ENCODE data around the gene RAI1.

Gene RAI1

GRCh38 chr17:17681744-17682292 lies 560 bp downstream of the RAI1 start:
- CTCF ChIA-PET, result interaction anchor here (0.5 to 1.4 kb wide), 5 partner anchors 11 to 239 kb away, joined by 3 to 4 read pairs (median 3); no protein-coding TSS in a partner anchor
- DNase-seq (ENCODE audit: extremely low spot score), result no peak
- POLR2A ChIA-PET, result interaction anchor here (0.6 to 3.3 kb wide), 11 partner anchors 9 to 592 kb away, joined by 3 to 25 read pairs (median 4); partner anchors contain the start of gene SREBF1
- TF ChIP-seq CTBP1 (IDR thresholded peaks at IDR 0.05; ENCODE audit: borderline replicate concordance) (no peak), ZNF384 (IDR thresholded peaks at IDR 0.05) (no peak), TARDBP (IDR thresholded peaks at IDR 0.05) (no peak), SP1 (IDR thresholded peaks at IDR 0.05) (no peak), NFRKB (IDR thresholded peaks at IDR 0.05) (no peak), HDGF (IDR thresholded peaks at IDR 0.05; ENCODE audit: borderline replicate concordance) (no peak)

DNA sequence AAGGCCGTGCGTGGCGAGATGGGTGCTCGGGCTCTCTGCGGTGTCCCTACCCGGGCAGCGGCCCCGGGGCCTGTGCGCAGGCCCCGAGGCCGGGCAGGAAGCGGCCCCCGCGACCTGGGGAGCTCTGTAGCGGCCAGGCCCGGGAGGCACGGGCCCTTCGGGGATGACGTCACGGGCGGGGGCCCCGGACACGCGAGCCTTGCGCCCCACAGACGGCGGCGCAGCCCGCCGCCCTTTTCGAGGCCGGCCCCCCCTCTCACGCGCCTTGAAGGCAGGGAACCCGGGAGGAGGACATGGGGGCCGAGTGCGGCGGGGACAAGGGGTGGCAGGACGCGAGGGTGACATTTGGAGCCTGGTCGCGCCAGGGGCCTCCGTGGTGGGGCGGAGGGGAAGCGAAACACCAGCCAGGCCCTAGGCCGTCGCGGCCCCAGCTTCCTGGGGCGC lies 1.1 kb downstream of the RAI1 start:
- TF ChIP-seq CTBP1 (IDR thresholded peaks at IDR 0.05; ENCODE audit: borderline replicate concordance), result no peak
- 0 out of 2 replicates have a peak, but pooled peaks have one; percentile 44 for TF ChIP-seq LEF1 (IDR thresholded peaks at IDR 0.05; ENCODE audit: borderline replicate concordance)
- ChIA-PET POLR2A (interaction anchor here (0.6 to 3.3 kb wide), 12 partner anchors 8 to 592 kb away, joined by 3 to 25 read pairs (median 4); partner anchors contain the start of gene SREBF1), CTCF (interaction anchor here (0.5 to 1.4 kb wide), 5 partner anchors 10 to 239 kb away, joined by 3 to 4 read pairs (median 3); no protein-coding TSS in a partner anchor)
- no peak for DNase-seq (ENCODE audit: extremely low spot score)

GRCh38 chr17:17682737-17683680 lies 1.8 kb downstream of the RAI1 start:
- peak; percentile 67 for DNase-seq (ENCODE audit: extremely low spot score)
- CTCF ChIA-PET, result interaction anchor here (0.7 to 1.4 kb wide), 5 partner anchors 10 to 238 kb away, joined by 3 to 4 read pairs (median 3); no protein-coding TSS in a partner anchor

GRCh38 chr17:17683710-17684365 lies 2.6 kb downstream of the RAI1 start:
- TF ChIP-seq LEF1 (IDR thresholded peaks at IDR 0.05; ENCODE audit: borderline replicate concordance) (no peak), FOXM1 (IDR thresholded peaks at IDR 0.05; ENCODE audit: borderline replicate concordance) (no peak), PKNOX1 (IDR thresholded peaks at IDR 0.05) (no peak), NFRKB (IDR thresholded peaks at IDR 0.05) (no peak), L3MBTL2 (conservative IDR thresholded peaks at IDR 0.05) (no peak), HDGF (IDR thresholded peaks at IDR 0.05; ENCODE audit: borderline replicate concordance) (no peak), SP1 (IDR thresholded peaks at IDR 0.05) (no peak), FOXA1 (IDR thresholded peaks at IDR 0.05) (no peak)
- DNase-seq (ENCODE audit: extremely low spot score), result no peak
- ChIA-PET POLR2A (interaction anchor here (3.3 kb wide), 1 partner anchor 9 kb away, joined by 25 read pairs; no protein-coding TSS in a partner anchor), CTCF (interaction anchor here (0.5 to 0.7 kb wide), 2 partner anchors 14 to 165 kb away, joined by 3 read pairs; no protein-coding TSS in a partner anchor)

More at GRCh38 chr17:17682737-17683680, 1.8 kb downstream of the RAI1 start:
- TF ChIP-seq PKNOX1 (IDR thresholded peaks at IDR 0.05) (no peak), FOXA1 (IDR thresholded peaks at IDR 0.05) (no peak), CTBP1 (IDR thresholded peaks at IDR 0.05; ENCODE audit: borderline replicate concordance) (no peak), L3MBTL2 (conservative IDR thresholded peaks at IDR 0.05) (no peak), LEF1 (IDR thresholded peaks at IDR 0.05; ENCODE audit: borderline replicate concordance) (no peak), ZNF384 (IDR thresholded peaks at IDR 0.05) (no peak), TARDBP (IDR thresholded peaks at IDR 0.05) (no peak), SUZ12 (IDR thresholded peaks at IDR 0.05) (no peak), BHLHE40 (IDR thresholded peaks at IDR 0.05; ENCODE audit: borderline replicate concordance) (no peak), ELF4 (IDR thresholded peaks at IDR 0.05) (no peak), HDGF (IDR thresholded peaks at IDR 0.05; ENCODE audit: borderline replicate concordance) (no peak), FOXM1 (IDR thresholded peaks at IDR 0.05; ENCODE audit: borderline replicate concordance) (no peak), SP1 (IDR thresholded peaks at IDR 0.05) (no peak), NFRKB (IDR thresholded peaks at IDR 0.05) (no peak), FOXK2 (IDR thresholded peaks at IDR 0.05) (no peak), ARNT (IDR thresholded peaks at IDR 0.05) (no peak)
- POLR2A ChIA-PET, result interaction anchor here (1.0 to 3.3 kb wide), 8 partner anchors 8 to 236 kb away, joined by 3 to 25 read pairs (median 4); partner anchors contain the start of gene SREBF1

DNA sequence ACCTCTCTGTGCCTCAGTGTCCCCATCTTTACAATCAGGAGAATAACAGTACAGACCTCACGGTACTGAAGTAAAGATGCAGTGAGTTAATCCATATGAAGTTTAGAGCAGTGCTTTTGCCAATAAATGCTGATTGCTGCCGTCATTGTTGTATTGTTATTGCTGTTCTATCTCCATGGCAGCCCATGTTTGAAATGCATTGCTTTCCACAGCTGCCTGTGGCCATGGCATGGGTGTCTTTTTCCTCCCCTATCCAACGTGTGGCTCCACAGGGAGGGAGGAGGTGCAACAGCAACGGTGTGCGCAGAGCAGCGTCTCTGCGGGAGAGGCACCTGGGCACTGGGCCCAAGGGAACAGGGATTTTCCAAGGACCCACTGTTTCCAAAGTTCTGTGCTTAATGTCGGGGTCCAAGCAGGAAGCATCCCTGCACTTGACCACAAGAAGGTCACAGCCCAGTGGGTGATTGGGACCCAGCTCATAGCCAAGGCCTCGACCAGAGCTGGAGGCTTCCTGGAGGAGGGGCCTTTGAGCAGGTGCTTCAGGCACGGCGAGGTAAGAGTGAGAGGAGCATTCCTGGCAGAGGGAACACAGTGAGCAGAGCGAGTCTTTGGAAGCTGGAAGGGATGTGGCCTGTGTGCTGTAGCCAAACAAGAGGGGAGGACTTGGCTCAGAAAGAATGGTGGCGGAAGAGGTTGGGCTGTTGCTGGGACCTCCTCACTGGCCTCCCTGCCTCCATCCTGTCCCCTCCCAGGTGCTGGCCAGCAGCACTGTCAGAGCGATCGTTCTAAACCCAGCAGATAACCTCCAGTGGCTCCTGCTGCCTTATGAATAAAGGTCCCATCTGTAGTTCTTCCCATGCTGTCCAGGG lies 3.9 kb downstream of the RAI1 start:
- TF ChIP-seq L3MBTL2 (conservative IDR thresholded peaks at IDR 0.05) (no peak), FOXK2 (IDR thresholded peaks at IDR 0.05) (no peak), SP1 (IDR thresholded peaks at IDR 0.05) (no peak), FOXM1 (IDR thresholded peaks at IDR 0.05; ENCODE audit: borderline replicate concordance) (no peak), BHLHE40 (IDR thresholded peaks at IDR 0.05; ENCODE audit: borderline replicate concordance) (no peak), CTBP1 (IDR thresholded peaks at IDR 0.05; ENCODE audit: borderline replicate concordance) (no peak), NFRKB (IDR thresholded peaks at IDR 0.05) (no peak), ELF4 (IDR thresholded peaks at IDR 0.05) (no peak), PKNOX1 (IDR thresholded peaks at IDR 0.05) (no peak), TARDBP (IDR thresholded peaks at IDR 0.05) (no peak), LEF1 (IDR thresholded peaks at IDR 0.05; ENCODE audit: borderline replicate concordance) (no peak), HDGF (IDR thresholded peaks at IDR 0.05; ENCODE audit: borderline replicate concordance) (no peak), ZNF384 (IDR thresholded peaks at IDR 0.05) (no peak), ARNT (IDR thresholded peaks at IDR 0.05) (no peak)
- no peak for DNase-seq (ENCODE audit: extremely low spot score)
- CTCF ChIA-PET, result no interaction called here
- POLR2A ChIA-PET, result no interaction called here

Data from HEK293T (cell line).